Measurements from ENCODE around the gene LRRC7.
"Not testable (repeated sequence)": the region's sequence is repeated elsewhere in the genome, so short reads cannot be mapped to it uniquely, and the experiment has no call there.

Gene LRRC7

DNA sequence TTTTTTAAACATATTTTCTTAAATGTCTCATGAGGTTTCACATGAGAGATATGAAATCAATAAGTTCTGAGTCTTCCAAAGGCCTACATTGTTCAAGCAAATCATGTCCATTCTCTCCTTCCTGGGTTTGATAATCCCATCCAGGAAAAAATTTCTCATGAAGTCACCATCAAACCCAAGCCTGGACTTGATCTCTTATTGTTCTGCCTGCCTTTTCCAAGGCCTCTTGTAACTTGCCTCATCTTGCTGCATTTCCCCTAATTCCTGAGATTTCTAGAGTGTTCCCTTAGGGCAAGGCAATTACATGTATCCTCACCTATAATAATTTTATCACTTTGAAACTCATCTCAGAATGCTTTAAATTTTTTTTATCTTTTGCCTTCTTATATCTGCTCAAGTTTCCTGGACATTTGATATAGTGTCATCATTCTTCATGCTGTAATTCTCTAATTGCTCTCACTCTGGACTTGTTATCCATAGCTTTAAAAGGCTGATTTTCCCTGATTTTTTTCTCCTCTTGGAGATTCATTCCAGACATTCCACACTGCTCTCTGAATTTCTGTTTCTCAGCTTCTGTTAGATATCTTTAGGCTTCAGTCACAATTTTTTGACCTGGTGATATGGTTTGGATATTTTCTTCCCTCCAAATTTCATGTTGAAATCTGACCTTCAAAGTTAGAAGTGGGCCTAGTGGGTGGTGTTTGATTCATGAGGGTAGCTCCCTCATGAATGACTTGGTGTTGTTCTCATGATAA lies 126.4 kb downstream of the LRRC7 start:
- FAIRE-seq, result no peak

GRCh38 chr1:69697340-69697739 lies 129.6 kb downstream of the LRRC7 start:
- DNase-seq (ENCODE audit: low spot score) (no peak), FAIRE-seq (no peak)

More for the DNA sequence above, 126.4 kb downstream of the LRRC7 start:
- DNase-seq (ENCODE audit: low spot score), result no peak

DNA sequence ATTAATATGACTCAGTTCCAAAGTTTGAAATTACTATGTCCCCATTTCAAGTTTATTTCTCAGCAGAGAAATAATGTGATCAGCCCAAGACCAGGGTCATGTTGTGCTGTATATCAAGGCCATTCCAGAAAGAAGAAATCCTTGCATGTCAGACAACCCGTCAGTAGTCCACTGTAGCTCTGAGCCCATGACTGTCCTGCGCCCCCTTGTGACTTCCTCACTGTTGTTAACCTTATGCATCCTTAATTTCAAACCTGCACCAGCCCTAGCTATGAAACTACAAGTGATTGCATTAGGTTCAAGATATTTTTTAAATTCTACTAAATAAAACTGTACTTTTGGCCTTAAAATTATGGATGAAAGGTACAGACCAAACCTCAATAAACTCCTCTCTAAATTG lies 133.0 kb downstream of the LRRC7 start:
- FAIRE-seq, result no peak
- no peak for DNase-seq (ENCODE audit: low spot score)

GRCh38 chr1:69702085-69702484 lies 134.4 kb downstream of the LRRC7 start:
- FAIRE-seq (no peak), DNase-seq (ENCODE audit: low spot score) (no peak)

DNA sequence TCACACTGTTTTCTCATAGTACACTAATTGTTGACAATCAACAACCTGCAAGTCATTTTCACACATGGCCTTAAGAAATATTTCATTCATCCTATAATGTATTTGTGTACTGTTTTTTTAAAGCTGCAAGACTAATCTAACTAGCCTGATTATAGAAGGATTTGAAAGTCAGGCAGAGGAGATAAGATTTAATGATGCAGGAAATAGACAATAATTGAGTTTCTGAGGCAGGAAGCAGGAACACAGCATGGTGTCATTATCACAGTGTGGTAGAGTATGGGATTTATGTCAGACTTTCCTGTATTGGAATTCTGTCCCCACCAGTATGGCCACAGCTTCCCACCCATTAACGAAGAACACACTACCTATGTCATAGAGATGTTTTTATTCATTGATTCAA lies 138.8 kb downstream of the LRRC7 start:
- DNase-seq (ENCODE audit: low spot score), result no peak
- no peak for FAIRE-seq

DNA sequence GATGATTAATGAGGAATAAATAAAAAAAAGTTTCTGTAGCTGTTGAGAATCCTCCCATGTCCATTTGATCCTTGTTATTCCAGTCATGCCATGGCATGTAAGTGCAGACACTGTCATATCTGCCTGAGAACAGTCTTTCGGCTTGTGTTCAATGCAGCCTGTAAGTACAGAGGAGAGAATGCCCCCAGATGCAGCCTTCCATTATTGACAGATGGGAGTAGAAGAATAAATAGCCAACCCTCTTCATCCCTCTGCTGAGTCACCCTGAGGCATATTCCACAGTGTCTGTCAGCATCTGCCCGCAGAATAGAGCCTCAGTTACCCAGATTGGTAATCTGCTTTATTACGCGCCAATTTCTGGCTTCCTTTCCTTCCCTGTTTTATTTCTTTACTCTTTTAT lies 139.4 kb downstream of the LRRC7 start:
- FAIRE-seq (no peak), DNase-seq (ENCODE audit: low spot score) (no peak)

DNA sequence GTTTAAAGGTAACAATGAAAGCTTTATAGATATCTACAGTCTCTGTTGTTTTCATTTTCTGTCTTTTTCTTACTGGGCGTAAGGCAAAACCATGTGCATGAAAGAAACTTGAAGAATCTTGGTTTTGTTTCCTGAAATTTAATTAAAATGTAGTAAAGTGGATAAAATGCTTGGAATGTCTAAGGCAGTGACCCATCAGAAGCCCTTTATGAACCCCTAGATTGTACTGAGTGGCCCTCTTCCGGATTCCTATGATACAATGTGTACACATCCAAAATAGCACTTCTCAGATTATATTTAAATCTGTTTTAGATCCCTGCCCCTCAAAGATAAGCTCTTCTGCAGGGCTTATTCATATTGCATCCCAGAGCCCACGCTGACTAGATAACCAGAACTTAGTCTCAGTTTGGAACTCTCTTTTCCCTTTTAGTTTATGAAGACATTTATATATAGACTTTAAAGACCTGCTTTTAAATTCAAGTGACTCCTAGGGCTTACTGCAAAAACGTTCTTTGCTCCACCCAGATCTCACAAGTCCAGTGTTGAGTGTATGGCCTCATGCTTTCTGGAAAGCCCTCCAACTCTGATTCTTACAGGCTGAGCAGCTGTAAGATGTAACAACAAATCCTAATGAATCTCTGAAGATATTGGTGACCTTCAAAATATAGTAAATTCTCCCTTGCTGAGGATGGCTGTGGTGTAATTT lies 142.9 kb downstream of the LRRC7 start:
- FAIRE-seq (no peak), DNase-seq (ENCODE audit: low spot score) (no peak)

- FAIRE-seq (no peak), DNase-seq (ENCODE audit: low spot score) (no peak)
Observed at GRCh38 chr1:69711190-69711930, 143.6 kb downstream of the LRRC7 start.

DNA sequence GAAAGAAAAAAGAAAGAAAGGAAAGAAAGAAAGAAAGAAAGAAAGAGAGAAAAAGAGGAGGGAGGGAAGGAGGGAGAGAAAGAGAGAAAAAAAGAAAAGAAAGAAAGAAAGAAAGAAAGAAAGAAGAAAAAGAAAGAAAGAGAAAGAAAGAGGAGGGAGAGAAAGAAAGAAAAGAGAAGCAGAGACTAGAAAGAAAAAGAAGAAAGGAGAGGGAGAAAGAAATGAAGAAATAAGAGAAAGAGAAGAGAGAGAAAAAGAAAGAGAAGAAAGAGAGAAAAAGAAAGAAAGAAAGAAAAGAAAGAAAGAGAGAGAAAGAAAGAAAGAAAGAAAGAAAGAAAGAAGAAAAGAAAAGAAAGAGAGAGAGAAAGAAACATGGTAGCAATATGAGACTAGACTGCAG lies 150.1 kb downstream of the LRRC7 start:
- FAIRE-seq; DNase-seq (ENCODE audit: low spot score): not testable (repeated sequence)

DNA sequence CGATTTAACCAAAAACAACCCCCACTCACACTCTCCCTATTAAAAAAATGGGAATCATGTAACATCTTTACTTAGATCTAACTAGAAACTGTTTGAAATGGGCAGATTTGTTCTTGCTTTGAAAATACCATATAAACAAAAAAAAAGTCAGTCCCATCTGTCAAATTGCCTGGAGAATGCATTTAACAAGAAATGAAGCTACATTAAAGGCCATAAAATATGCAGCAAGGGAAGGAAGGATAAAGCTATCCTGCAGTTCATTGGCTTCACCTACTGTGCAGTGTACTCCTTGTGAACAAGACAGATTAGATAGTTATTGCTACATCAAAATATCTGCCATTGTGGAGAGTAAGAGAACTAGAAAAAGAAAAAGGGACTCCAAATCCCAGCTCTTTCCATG lies 160.5 kb downstream of the LRRC7 start:
- FAIRE-seq, result no peak

DNA sequence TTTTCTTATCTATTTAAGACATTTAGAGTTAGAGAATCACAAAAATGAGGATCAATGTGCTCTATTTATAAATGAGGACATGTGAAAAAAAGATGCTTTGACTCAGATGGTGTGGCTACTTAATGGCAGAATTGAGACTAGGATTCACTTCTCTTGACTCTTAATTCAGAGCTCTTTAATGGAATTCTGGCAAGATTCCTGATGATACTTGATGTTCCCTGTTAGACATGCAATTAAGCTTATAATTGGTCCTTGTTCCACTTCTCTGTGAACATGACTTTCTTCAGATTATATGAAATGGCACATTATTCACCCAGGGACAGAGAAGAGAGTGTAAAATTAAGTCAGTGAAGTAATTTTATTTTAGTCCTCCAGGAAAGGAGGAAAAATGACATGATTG lies 165.3 kb downstream of the LRRC7 start:
- DNase-seq (ENCODE audit: low spot score) (no peak), FAIRE-seq (no peak)

More for the DNA sequence above, 160.5 kb downstream of the LRRC7 start:
- DNase-seq (ENCODE audit: low spot score), result no peak

DNA sequence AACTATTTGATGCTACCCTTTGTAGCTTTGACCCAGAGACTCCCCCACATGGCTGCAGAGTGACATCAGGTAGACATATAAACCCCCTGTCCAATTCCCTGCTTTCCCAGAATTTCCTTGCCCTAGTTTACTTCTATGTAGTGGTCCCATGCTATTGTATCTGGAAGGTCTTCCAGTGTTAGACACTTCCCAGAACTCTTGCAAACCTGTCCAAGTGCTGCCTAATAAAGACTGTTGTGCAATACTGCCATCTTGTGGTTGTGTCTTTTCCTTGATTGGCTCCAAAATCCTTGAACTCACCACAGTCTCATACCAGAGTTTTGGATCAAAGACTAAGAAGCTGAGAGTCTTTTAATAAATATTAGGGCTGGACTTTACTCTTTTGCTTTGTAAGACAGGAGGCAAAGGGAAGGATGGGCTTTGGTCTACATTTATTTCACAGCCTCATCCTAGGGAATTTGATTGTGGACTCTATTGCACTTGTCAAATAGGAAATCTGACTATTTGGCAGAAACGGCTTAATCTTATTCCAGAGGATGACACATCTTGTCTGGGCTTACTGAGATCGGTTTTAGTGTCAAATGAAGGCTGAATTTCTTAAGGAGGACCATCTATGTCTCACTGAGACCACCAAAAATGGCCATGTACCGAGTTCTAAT lies 169.9 kb downstream of the LRRC7 start:
- DNase-seq (ENCODE audit: low spot score) (peak; percentile 55), FAIRE-seq (peak; percentile 73)

- no peak for FAIRE-seq
- DNase-seq (ENCODE audit: low spot score), result no peak
Observed at GRCh38 chr1:69738458-69739250, 170.9 kb downstream of the LRRC7 start.

DNA sequence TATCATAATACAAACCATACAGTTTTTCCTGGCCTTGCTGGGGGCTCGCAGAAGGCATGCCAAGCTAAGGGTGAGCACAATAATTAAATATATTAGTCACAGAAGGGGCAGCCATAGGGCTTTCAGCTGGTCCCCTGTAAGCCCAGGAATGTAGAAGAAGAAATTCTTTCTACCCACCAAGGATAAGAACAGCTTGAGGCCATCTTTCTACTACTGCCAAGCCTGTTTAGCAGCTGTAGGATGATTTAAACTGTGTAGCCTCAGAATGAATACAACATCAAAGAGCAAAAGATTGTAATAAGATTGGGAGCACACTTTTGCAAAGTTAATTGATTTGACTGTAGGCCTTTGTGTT lies 171.5 kb downstream of the LRRC7 start:
- DNase-seq (ENCODE audit: low spot score), result no peak
- FAIRE-seq, result no peak

GRCh38 chr1:69743146-69743545 lies 175.4 kb downstream of the LRRC7 start:
- DNase-seq (ENCODE audit: low spot score), result no peak
- no peak for FAIRE-seq

DNA sequence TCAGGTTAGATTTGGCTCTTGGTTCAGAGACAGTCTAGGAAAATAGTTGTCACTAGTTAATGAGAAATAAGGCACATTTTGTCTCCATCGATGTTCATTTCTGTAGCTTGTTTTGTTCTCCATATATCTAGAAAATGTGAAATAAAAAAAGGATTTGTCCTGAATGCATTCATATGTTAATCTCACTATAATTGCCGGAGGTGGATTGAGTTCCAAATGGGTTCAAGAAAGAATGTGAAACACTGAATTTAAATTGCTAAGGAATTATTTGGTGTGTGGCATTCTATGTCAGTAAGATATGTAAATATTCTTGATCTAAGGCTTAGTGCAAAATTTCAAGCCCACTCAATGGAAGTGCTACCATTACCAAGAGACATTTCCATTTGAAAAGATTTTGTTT lies 176.7 kb downstream of the LRRC7 start:
- DNase-seq (ENCODE audit: low spot score) (no peak), FAIRE-seq (no peak)

DNA sequence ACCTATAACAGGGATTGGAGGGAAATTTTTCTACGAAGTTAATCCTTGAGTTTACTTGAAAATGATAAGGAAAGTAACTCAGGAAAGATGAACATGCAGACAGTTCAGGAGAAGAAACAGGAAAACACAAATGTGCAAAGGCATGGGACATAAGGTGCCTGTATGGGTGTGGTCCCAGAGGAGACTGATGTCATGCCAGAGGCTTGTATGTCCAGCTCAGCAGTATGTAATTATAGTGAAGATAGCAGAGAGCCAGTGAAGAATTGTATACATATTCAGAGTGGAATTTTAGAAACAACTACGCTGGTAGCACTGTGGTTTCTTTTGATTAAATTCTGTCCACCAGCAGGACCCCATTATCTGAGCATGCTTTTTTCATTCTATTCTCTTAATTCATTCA lies 179.5 kb downstream of the LRRC7 start:
- no peak for FAIRE-seq
- no peak for DNase-seq (ENCODE audit: low spot score)

DNA sequence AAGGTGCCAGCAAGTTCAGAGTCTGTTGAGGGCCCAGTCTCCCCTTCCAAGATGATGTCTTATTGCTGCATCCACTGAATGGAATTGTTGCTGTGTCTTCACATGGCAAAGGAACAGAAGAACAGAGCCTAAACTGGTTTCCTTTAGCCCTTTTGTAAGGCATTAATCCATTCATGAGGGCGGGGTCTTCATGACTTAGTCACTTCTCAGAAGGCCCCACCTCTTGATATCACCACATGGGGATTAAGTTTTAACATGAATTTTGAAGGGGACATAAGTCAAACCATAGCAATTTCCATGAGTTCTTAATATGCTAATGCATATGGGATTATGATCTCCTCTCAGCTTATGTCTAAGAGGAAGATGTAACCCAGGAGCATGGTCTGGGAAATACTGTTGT lies 182.9 kb downstream of the LRRC7 start:
- FAIRE-seq (no peak), DNase-seq (ENCODE audit: low spot score) (no peak)

- no peak for FAIRE-seq
- no peak for DNase-seq (ENCODE audit: low spot score)
Observed at GRCh38 chr1:69752831-69753230, 185.1 kb downstream of the LRRC7 start.

DNA sequence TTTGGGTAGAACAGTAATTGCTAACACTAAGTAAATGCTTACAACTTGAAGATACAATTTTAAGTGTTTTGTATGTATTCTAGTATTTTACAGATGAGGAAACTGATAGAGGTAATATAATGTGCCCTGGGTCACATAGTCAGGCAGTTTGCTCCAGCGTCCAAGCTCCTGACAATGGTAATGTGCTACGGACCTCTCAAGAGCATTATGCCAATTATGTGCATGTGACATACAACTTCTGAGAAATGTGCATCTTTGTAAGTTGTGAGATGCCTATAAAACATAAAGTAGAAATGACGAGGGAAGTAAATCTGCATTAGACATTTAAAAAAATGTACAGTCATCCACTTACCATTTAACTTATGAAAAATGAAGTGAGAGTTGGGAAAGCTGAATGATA lies 186.8 kb downstream of the LRRC7 start:
- no peak for FAIRE-seq
- DNase-seq (ENCODE audit: low spot score), result no peak

DNA sequence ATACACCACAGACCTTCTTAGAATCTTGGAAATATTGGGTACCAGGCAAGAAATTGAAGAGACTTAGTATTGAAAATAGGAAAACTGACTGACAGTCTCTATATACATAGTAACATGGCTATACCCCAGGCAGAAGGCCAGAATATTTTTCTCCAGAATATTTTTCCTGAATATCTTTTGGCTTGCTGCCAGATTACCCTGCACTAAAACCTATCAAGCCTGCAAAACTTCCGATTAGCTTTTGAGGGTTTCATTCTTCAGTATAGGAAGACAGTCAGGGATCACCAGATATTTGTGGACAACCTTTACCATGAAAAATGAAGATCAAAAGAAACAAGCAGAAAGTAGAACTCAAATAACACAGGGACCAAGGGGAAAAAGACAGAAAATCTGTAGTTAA lies 187.9 kb downstream of the LRRC7 start:
- no peak for DNase-seq (ENCODE audit: low spot score)
- no peak for FAIRE-seq
